DMS153 treated with DMSO at 0.1 percent for 48 hours (cell line): ENCODE results near the gene KCNJ10.
A peak's percentile ranks its signal among the peaks of the same experiment; 100 is the strongest.

Experiments
- DNase-seq: peaks from one replicate; lab custom pipeline; 2025; ENCODE audit not compliant: unreplicated experiment; lab: John Stamatoyannopoulos, UW

Gene KCNJ10

DNA sequence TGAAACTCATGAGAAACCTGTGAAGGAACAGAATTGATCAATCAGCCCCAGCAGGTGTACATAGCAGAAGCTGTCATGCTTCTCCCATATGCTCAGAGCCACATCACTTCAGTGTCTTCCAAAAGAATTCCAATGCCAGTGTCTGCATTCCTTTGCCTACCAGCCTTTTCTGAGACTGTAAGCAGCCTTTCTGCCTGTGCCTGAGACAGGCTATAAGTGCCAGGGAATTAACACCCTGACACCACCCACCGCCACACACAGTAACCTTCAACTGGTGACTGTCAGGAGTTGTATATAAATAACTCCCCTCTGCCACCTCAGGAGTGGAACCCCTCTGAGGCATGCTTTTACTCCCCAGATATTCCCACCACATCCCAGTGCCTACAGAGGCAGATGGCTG is 77.8 kb downstream of the KCNJ10 start:
- no peak for DNase-seq

GRCh38 chr1:159991513-159991912 is 78.4 kb downstream of the KCNJ10 start:
- DNase-seq = no peak

DNA sequence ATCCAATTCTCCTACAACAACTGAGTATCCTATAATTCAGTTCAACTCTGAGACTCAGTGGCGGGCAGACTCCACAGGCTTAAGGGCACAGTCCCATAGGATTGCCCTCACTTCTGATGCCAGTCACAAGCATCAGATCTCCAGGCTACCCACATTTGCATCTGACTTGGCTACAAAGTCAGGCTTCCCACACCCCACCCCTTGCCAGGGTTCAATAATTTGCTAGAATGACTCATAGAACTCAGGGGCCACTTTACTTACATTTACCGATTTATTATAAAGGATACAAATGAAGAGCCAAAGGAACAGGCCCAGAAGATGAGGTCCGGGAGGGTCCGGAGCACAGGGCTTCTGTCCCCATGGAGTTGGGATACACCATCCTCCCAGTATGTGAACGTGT is 80.0 kb downstream of the KCNJ10 start:
- no peak for DNase-seq

DNA sequence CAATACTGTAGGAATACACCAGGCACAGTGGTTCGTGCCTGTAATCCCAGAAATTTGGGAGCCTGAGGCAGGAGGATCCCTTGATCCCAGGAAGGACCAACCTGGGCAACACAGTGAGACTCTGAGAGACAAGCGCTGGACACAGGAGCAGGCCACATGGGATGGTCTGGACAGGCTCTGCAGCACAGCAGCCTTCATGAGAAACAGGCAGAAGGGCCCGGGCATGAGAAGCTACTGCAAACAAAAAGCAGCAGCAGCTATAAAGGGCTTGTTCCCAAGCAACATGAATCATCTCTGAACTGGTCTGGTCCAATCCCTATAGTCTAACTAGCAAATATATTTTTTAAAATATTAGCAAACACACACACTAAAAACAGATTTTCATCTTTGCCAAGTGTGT is 80.4 kb downstream of the KCNJ10 start:
- DNase-seq = no peak

DNA sequence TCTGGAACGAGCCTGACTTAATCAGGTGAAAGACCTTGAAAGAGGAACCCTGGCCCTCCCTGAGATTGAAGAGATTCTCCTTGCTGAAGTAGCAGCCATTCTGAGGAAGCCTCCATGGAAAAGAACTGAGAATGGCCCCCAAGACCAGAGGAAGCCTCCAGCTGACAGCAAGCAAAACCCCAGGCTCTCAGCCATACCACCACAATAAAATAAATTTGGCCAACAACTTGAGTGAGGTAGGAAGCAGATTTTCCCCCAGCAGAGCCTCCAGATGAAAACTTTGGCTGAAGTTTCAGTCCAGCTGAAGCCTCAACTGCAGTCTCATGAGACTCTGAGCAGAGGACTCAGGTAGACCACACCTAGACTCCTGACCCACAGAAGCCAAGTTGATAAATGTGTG is 82.0 kb downstream of the KCNJ10 start:
- DNase-seq = no peak

- no peak for DNase-seq
Measured at GRCh38 chr1:159987186-159987585, 82.8 kb downstream of the KCNJ10 start.

DNA sequence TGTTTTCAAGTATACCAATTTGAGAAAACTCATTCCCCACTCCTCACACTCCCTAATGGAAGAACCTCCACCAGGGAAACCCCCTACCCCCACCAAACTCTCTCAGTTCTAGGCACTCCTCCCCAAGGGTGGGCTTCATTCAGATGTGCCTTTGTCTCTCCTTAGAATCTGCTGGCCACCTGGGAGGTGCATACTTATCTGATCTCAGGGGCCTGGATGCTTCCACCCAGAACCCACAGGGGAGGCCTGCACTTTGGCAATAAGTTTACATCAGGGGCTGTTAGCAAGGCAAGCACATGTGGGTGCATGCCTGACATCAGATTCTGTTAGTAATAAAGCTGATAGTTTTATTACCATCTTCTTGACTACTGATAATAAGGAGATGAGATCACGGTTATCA is 83.4 kb downstream of the KCNJ10 start:
- DNase-seq = no peak

DNA sequence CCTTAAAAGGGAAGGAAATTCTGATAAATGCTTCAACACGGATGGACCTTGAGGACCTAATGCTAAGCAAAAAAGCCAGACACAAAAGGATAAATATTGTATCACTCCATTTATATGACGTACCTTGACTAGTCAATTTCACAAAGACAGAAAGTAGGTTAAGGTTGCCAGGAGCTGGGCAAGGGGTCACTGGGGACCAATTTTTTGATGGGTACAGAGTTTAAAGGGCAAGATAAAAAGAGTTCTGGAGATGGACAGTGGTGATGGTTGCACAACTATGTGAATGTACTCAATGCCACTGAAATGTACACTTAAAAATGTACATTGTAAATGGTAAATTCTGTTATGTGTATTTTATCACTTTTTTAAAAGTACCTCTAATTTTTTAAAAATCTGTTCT is 83.9 kb downstream of the KCNJ10 start:
- no peak for DNase-seq

GRCh38 chr1:159985473-159985872 is 84.5 kb downstream of the KCNJ10 start:
- DNase-seq = no peak

- DNase-seq = no peak
Measured at GRCh38 chr1:159983681-159984080, 86.3 kb downstream of the KCNJ10 start.

DNA sequence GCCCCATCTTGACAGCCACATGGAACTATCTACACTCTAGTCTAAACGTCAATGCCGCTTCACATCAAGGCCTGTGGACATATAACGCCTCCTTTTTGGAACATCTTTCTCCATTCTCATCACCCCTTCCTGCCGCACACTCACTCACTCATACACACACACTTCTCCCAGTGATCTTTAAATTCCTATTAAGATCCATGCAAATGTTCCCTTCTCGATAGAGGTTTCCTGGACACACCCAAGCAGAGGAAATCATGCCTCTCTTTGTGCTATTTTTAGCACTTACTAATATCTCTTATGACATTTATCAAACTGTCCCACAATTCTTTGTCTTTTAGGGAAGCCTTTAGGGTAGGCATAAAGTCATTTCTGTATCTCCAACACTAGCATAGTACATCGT is 87.7 kb downstream of the KCNJ10 start:
- no peak for DNase-seq

- DNase-seq = no peak
Measured at GRCh38 chr1:159981351-159982055, 88.5 kb downstream of the KCNJ10 start.

DNA sequence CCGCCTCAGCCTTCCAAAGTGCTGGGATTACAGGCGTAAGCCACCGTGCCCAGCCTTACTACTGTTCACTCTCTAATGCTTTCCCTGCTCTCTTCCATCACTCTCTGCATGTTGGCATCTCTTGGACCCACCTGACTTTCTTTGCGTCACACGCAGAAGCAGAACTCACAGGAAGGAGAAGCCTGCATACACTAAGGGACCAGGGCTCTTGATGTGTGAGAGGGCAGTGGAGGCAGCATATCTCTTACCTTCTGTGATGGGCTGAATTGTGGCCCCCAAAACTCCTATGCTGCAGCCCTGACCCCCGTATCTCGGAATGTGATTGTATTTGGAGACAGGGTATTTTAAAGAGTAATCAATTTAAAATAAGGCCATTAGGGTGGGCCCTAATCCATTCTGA is 89.2 kb downstream of the KCNJ10 start:
- DNase-seq = no peak

DNA sequence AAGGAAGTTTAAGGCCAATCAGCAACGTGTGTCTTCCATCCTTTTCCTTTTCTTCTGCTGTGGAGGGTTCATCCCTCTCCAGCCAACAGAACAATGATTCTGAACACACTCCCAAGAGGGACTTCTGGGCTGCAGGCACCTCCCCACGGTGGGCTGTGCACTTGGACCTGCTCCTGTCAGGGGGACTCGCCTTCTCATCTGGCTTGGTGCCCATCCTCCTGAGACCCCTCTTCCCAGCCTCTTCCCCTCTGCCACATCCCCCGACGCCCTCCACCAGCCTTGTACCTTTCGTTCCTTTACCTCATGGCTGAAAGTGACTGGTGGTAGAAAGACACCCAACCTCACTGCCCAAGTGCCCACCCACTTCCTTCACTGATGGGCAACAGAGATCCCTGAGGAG is 89.9 kb downstream of the KCNJ10 start:
- no peak for DNase-seq

DNA sequence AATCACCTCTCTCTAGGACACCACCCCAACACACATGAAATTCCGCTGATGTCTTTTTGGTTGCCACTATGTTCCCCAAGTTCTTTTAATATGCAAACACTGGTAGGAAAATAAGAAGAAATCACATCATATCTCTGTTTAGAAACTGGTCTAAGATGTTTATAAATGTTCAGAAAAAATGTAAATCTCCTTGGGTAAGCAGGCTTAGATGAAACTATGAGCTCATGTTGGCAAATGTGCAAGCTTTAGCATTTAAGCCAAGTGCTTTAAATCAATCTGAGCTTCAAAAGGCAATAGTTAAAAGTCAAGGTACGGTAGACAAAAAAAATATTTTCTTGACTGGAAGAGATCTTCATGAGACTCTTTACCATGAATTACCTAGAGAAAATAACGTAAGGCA is 90.7 kb downstream of the KCNJ10 start:
- no peak for DNase-seq

GRCh38 chr1:159978107-159978398 is 91.9 kb downstream of the KCNJ10 start:
- no peak for DNase-seq

DNA sequence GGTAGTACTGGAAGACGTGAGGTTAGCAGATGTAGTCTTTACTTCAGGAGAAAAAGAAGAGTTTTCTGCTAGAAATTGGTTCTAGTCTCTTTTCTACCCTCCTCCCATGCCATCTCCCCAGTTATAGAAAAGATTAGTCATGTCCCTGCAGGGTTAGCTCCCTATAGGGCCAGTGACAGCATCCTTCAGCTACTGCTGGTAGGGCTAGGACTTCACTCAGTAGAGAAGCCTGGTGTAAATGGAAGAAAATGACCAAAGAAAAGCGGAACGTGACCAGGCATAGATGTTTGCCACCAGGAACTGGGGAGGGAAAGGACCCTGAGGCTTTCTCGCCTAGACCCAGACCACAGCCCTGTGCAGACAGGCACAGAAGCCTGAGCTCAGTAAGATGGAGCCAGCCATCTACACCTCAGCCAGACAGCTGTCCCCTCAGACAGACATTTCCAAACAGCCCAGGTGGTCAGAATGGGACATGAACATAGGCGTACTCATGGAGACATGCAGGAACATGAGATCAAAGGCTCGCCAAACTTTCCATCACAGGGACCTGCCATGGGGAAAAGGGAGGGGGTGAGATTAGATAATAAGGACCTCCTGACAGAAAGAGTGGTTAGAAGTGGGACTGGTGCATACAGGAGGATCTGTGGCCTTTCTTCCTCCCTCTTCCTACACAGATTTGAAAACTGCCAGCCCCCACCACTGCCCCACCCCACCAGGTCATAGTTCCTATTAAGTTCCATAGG is 92.4 kb downstream of the KCNJ10 start:
- DNase-seq = no peak

GRCh38 chr1:159974350-159974965 is 95.5 kb downstream of the KCNJ10 start:
- DNase-seq = no peak

DNA sequence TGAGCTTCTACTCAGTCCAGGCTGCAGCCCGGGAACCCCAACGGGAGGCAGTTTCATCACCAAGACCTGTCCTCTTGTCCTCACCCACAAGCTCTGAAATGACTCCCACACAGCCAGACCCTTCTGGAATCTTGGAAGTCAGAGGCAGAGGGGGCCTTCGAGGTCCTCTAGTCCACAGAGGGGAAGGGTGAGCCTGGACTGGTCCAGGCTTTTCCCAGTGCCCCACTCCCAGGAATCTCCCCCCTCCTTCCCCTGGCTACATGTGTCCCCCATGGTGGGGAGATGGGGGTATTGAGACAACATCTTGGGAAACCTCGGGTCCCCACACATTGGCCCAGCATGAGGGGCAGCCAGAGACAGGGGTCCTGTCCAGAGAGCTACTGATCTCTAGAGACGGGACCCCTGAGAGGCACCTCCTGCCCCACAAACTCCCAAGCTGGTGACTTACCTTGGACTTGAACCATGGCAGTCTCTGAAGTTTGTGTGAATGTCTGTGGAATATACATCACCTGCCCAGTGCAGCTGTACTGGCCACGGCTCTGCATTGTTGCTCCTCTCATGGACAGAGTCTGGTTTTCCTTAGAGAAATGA is 96.5 kb downstream of the KCNJ10 start:
- no peak for DNase-seq

- no peak for DNase-seq
Measured at GRCh38 chr1:159972443-159973205, 97.3 kb downstream of the KCNJ10 start.

- DNase-seq = peak; percentile 17
Measured at GRCh38 chr1:159970932-159971342, 99.0 kb downstream of the KCNJ10 start.
